SK-N-MC (cell line): ENCODE data around the gene RBM5.

ENCODE experiments used
- EZH2 ChIP-seq: fragments of 200-600 bp; sonication (generic); IDR thresholded peaks from one replicate; pipeline ENCODE4 v1.6.1; 2017; ENCODE audit warnings: antibody characterized with exemption
- FOXP2 ChIP-seq: optimal IDR thresholded peaks from 2 replicates; pipeline ENCODE3; 2011; ENCODE audit warnings: mild to moderate bottlenecking, moderate library complexity; ENCODE audit not compliant: insufficient read depth; ENCODE audit errors: extremely low read length, control extremely low read depth
- POLR2AphosphoS5 ChIP-seq: IDR thresholded peaks from 2 replicates; pipeline ENCODE4 v1.6.1; 2012; ENCODE audit warnings: mild to moderate bottlenecking, low read depth, low read length, borderline replicate concordance

DNA sequence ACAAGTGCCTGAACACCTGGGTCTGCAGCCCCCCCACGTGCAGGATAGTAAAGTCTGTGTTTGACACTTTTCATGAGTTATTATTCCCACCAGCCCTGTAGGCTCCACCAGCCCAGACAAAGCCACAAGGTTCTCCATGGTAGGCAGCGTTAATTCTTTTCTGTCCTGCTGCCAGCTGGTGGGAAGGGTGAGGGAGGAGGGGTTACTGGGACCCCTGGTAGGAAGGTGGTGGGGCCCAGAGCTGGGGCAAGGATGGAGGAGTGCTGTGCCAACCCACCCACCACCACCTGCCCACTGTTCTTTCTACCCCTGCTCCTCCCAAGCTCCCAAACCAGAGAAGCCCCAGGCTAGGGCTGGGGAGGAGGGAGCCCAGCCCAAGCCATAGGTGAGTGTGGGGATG lies 45.6 kb downstream of the RBM5 start:
- TF ChIP-seq EZH2 (no peak), POLR2AphosphoS5 (no peak), FOXP2 (no peak)
